IPS-15b (cell line): ENCODE data around the gene MCRS1.
"Not testable (repeated sequence)": the region's sequence is repeated elsewhere in the genome, so short reads cannot be mapped to it uniquely, and the experiment has no call there.

Experiments
- H3K27me3 ChIP-seq: one replicate; pipeline ENCODE4 v1.6.1; 2013; ENCODE audit warnings: low read length; ENCODE audit not compliant: control insufficient read depth, insufficient read depth
- H3K36me3 ChIP-seq: one replicate; pipeline ENCODE4 v1.6.1; 2013; ENCODE audit warnings: low read length; ENCODE audit not compliant: control insufficient read depth, insufficient read depth
- H3K4me1 ChIP-seq: one replicate; pipeline ENCODE4 v1.6.1; 2013; ENCODE audit warnings: mild to moderate bottlenecking, low read length; ENCODE audit not compliant: control insufficient read depth, insufficient read depth
- H3K4me3 ChIP-seq: one replicate; pipeline ENCODE4 v1.5.1; 2013; ENCODE audit warnings: low read depth, low read length
- H3K9ac ChIP-seq: one replicate; pipeline ENCODE4 v1.6.1; 2013; ENCODE audit warnings: low read depth, mild to moderate bottlenecking, low read length
- H3K9me3 ChIP-seq: one replicate; pipeline ENCODE4 v1.6.1; 2013; ENCODE audit warnings: mild to moderate bottlenecking, low read length; ENCODE audit not compliant: control insufficient read depth, insufficient read depth

The MCRS1 gene

DNA sequence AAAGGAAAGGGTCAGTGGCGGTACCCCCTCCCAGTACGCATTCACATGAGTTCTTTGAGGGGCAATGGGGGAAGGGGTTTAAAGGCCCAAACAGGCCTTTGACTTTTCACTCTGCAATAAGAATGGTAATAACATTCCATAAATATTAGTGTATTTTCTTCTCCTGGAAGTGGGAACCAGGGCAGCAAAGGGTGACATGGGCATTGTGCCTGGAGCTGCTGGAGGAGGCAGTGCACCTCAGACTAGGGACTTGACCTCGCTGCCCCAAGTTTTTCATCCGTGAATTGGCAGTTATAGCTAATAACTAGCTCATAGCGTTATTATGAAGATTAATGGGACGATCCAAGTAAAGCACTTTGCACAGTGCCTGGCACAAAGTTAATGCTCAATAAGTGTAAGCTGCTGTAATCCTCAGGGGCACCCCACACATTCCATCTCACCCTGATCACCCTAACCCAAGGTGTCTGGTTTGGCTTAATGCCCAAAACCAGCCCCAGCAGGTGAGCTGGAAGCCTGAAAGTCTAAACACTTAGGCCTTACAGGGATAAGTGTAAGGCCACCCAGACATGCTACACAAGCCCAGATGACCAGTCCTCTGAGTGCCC, 31.9 kb downstream of the MCRS1 start:
- no peak overlapping the region for H3K9ac ChIP-seq
- peaks cover 60% of the 10 kb centered on the region for H3K27me3 ChIP-seq

GRCh38 chr12:49534731-49535278, 33.1 kb downstream of the MCRS1 start:
- Histone ChIP-seq H3K4me3 (no peak overlapping the region), H3K9ac (no peak overlapping the region), H3K9me3 (no peaks in the 10 kb centered on the region), H3K4me1 (peaks cover 4% of the 10 kb centered on the region), H3K27me3 (peaks cover 48% of the 10 kb centered on the region), H3K36me3 (no peaks in the 10 kb centered on the region)

More for the DNA sequence above, 31.9 kb downstream of the MCRS1 start:
- Histone ChIP-seq H3K36me3 (no peaks in the 10 kb centered on the region), H3K4me1 (peaks cover 4% of the 10 kb centered on the region), H3K9me3 (no peaks in the 10 kb centered on the region), H3K4me3 (no peak overlapping the region)

DNA sequence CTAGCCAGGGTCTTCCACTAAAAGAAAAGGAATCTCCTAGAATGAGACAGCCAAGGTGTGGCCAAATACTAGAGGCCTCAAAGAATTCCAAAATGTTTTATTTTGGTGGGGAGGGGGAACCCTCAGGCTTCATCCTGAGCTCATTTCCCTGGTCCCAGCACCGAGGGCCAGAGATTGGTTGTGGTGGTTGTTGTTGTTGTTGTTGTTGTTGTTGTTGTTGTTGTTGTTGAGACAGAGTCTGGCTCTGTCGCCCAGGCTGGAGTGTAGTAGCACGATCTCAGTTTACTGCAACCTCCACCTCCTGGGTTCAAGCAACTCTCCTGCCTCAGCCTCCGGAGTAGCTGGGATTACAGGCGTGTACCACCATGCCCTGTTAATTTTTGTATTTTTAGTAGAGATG, 33.8 kb downstream of the MCRS1 start:
- H3K36me3 ChIP-seq, H3K4me3 ChIP-seq, H3K9ac ChIP-seq, H3K9me3 ChIP-seq, H3K4me1 ChIP-seq: not testable (repeated sequence)
- H3K27me3 ChIP-seq, result peaks cover 42% of the 10 kb centered on the region

- Histone ChIP-seq H3K27me3 (peaks cover 41% of the 10 kb centered on the region), H3K36me3 (no peaks in the 10 kb centered on the region), H3K4me1 (peaks cover 4% of the 10 kb centered on the region), H3K9ac (no peak overlapping the region), H3K4me3 (no peak overlapping the region), H3K9me3 (no peaks in the 10 kb centered on the region)
Observed at GRCh38 chr12:49533331-49533730, 34.6 kb downstream of the MCRS1 start.

GRCh38 chr12:49531745-49532144, 36.2 kb downstream of the MCRS1 start:
- Histone ChIP-seq H3K4me1 (peaks cover 6% of the 10 kb centered on the region), H3K9ac (no peak overlapping the region), H3K36me3 (no peaks in the 10 kb centered on the region), H3K9me3 (no peaks in the 10 kb centered on the region), H3K4me3 (no peak overlapping the region), H3K27me3 (peaks cover 25% of the 10 kb centered on the region)

DNA sequence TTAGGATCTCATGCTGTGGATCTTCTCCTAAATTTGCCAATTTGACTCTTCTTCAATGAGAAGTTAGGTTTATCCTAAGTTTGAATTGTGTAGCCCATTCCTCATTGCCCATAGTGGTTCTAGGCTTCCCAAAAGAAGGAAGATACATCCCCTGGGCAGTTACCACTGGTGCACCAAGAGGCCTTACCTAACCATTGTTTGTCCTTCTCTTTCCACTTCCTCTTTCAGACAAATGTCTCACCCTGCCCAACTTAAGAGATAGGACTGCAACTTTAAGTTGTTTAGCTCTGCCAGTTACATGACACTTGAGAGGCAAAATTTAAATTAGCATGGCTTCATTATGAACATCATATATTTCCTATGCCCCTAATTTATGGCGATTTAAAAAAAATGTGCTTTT, 38.5 kb downstream of the MCRS1 start:
- no peaks in the 10 kb centered on the region for H3K9me3 ChIP-seq
- H3K4me3 ChIP-seq, result no peak overlapping the region
- H3K36me3 ChIP-seq, result peaks cover 2% of the 10 kb centered on the region
- peaks cover 5% of the 10 kb centered on the region for H3K4me1 ChIP-seq
- no peak overlapping the region for H3K9ac ChIP-seq
- peaks cover 3% of the 10 kb centered on the region for H3K27me3 ChIP-seq

GRCh38 chr12:49527361-49528130, 40.4 kb downstream of the MCRS1 start:
- no peak overlapping the region for H3K4me3 ChIP-seq
- no peaks in the 10 kb centered on the region for H3K27me3 ChIP-seq
- peaks cover 5% of the 10 kb centered on the region for H3K4me1 ChIP-seq
- peaks cover 2% of the 10 kb centered on the region for H3K36me3 ChIP-seq
- no peak overlapping the region for H3K9ac ChIP-seq
- no peaks in the 10 kb centered on the region for H3K9me3 ChIP-seq

DNA sequence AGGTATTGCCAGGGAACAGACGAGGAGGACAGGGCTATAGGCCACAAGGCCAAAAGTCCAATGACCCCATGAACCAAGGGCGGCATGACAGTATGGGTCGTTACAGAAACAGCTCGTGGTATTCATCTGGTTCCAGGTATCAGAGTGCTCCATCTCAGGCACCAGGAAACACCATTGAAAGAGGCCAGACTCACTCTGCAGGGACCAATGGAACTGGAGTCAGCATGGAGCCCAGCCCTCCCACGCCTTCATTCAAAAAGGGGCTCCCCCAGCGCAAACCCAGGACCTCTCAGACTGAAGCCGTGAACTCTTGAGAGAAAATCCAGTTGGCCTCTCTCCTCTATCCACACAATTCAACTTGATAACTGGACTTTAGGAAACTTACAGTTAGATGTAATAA, 42.0 kb downstream of the MCRS1 start:
- no peaks in the 10 kb centered on the region for H3K27me3 ChIP-seq
- no peak overlapping the region for H3K9ac ChIP-seq
- H3K36me3 ChIP-seq, result peaks cover 2% of the 10 kb centered on the region

GRCh38 chr12:49524660-49525324, 43.1 kb downstream of the MCRS1 start:
- peaks cover 5% of the 10 kb centered on the region for H3K4me1 ChIP-seq
- no peak overlapping the region for H3K9ac ChIP-seq
- H3K27me3 ChIP-seq, result no peaks in the 10 kb centered on the region
- H3K9me3 ChIP-seq, result no peaks in the 10 kb centered on the region
- no peak overlapping the region for H3K4me3 ChIP-seq
- peaks cover 2% of the 10 kb centered on the region for H3K36me3 ChIP-seq

More for the DNA sequence above, 42.0 kb downstream of the MCRS1 start:
- Histone ChIP-seq H3K4me1 (peaks cover 5% of the 10 kb centered on the region), H3K9me3 (no peaks in the 10 kb centered on the region), H3K4me3 (no peak overlapping the region)

DNA sequence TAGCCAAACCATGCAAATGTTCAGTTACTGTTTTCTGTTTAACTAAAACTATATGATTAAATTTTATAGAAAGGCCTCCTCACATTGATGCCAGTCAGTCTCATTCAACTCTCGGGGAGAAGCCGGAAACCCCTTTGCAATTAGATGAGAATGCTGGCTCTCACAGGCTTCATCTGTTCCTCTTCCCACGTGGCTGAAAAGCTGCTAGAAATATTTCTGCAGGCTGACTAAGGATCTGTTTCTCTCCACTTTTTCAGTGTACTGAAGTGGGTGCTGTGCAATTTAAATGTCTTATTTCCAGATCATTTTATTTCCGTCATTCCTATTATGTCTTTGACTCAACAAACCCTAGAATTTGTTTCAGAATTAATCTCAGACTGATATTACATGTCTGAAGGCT, 46.6 kb downstream of the MCRS1 start:
- no peak overlapping the region for H3K4me3 ChIP-seq
- no peaks in the 10 kb centered on the region for H3K27me3 ChIP-seq
- H3K4me1 ChIP-seq, result no peaks in the 10 kb centered on the region
- H3K9me3 ChIP-seq, result no peaks in the 10 kb centered on the region
- peaks cover 2% of the 10 kb centered on the region for H3K36me3 ChIP-seq
- H3K9ac ChIP-seq, result no peak overlapping the region

GRCh38 chr12:49519574-49519936, 48.4 kb downstream of the MCRS1 start:
- Histone ChIP-seq H3K4me1 (no peaks in the 10 kb centered on the region), H3K4me3 (no peak overlapping the region), H3K27me3 (no peaks in the 10 kb centered on the region), H3K36me3 (no peaks in the 10 kb centered on the region), H3K9me3 (no peaks in the 10 kb centered on the region), H3K9ac (no peak overlapping the region)
